DMS153 treated with DMSO at 0.1 percent for 48 hours (cell line): ENCODE data around the gene NOTCH2.

Experiments used
- DNase-seq: peaks from one replicate; lab custom pipeline; 2025; ENCODE audit not compliant: unreplicated experiment; lab: John Stamatoyannopoulos, UW

NOTCH2 gene

GRCh38 chr1:119882132-119883049, 187.1 kb downstream of the NOTCH2 start:
- no peak for DNase-seq

- no peak for DNase-seq
Observed at GRCh38 chr1:119879510-119880434, 189.7 kb downstream of the NOTCH2 start.

DNA sequence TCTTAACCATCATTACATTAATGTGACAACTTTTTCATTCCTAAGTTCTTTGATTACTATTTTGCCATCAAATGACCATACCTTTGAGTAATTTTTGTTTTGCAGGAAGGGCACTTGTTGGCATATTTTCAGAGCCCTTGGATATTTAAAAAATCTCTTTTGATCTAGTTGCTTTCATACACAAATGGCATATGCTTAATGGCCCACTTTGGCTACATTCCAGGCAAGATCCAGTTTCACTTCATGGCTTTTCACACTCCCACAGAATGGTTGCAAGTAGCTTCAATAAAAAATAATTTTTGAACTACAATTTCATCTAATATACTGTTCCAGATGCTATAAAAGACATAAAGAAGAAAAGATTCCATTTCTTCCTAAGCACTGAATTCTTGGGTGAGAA, 191.3 kb downstream of the NOTCH2 start:
- DNase-seq: no peak

GRCh38 chr1:119874186-119874585, 195.3 kb downstream of the NOTCH2 start:
- DNase-seq: no peak

DNA sequence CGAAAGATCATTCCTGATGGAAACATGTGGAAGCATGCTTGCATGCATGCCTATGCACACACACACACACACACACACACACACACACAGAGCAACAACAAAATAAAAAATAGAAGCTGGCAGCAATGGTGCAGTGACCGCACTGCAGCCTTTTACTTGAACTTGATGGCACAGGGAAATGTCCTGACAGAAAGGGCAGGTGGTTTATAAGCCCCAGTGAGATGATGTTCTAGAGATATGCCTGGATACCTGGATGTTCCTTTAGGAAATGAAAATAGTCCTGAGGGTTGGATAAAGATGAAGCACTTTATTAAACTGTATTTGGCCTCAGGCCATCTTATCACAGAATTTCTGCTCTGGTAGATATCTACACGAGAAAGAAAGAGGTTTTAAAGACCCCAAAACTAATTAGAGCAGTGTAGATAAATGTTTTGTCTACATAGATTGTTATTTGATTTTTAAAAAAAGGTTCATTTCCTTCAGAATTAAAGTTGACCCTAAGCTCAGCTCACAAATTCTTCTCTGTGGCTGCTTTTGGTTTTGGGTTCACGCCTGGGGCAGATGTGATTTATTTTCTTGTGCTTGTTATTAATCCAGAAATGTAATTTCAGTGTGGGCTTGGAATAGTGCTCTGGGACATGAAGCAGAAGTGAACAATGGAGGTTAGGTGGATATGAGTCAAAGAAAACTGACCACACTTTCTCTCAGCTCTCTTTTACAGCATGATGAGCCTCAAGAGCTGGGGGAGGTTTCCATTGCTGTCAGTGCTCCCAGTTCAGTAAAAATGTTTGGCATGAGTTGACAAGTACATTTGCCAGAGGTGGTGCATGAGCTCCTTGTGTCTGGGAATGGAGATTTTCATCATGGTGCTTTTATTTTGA, 196.1 kb downstream of the NOTCH2 start:
- no peak for DNase-seq

- no peak for DNase-seq
Observed at GRCh38 chr1:119871881-119872280, 197.6 kb downstream of the NOTCH2 start.

- DNase-seq: peak; percentile 65
Observed at GRCh38 chr1:119870917-119871596, 198.4 kb downstream of the NOTCH2 start.

GRCh38 chr1:119869995-119870394, 199.5 kb downstream of the NOTCH2 start:
- DNase-seq: no peak

DNA sequence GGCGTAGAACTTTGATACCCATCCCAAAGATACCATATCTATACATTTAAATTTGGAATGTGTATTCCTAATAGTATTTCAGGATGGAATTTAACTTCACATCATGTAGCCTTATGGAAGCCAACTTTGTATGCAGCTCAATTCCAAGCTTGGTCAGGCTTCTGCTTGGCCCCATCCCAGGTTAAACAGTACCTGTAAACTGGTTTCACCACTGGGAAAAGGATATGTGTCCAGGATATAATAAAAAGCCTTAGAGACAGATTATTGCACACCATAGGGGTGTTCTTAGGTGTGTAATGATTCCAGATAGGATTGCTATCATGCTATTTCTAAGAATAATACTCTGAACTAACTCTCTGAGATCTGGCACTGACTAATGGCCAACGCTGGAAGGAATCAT, 201.3 kb downstream of the NOTCH2 start:
- DNase-seq: no peak

- no peak for DNase-seq
Observed at GRCh38 chr1:119866451-119866850, 203.0 kb downstream of the NOTCH2 start.

DNA sequence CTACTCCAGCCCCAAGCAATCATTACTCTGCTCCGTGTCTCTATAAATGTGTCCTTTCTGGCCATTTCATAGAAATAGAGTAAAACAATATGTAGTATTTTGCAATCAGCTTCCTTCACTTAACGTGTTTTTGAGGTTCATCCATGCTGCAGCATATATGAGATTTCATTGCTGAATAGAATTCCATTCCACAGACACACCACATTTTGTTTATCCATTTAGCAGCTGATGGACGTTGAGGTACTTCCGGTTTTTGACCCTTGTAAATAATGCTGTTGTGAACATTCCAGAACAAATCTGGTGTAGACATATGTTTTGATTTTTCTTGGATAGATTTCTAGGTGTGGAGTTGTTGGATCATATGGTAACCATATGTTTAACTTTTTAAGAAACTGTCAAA, 203.8 kb downstream of the NOTCH2 start:
- DNase-seq: no peak

DNA sequence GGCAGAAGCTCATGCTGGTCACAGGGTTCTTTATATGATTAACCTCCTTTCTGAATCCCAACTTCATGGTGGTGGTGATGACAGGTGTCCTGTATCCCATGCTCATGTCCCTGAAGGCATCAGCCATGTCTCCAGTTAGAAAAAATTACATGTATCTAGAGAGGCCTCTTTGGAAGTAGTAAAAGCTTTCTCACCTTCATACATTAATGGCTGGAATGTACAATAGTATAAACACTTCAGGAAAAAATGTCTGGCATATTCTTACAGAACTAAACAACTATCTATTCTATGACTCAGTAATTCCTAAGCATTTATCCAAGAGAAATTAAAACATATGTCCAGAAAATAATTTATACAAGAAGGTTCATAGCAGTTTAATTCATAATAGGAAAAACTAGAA, 207.2 kb downstream of the NOTCH2 start:
- no peak for DNase-seq
